Stimulated activated CD8-positive, alpha-beta memory T cell treated with anti-CD3 and anti-CD28 coated beads, Interleukin-4, amount 100 ng/mL, for 24 hours (primary cell): ENCODE results near the gene TKTL2.
"Not testable (repeated sequence)": the region's sequence is repeated elsewhere in the genome, so short reads cannot be mapped to it uniquely, and the experiment has no call there.

Experiments
- DNase-seq: peaks from one replicate; pipeline ENCODE4 v3.0.0-alpha.2; 2020; ENCODE audit warnings: low read depth

Gene TKTL2

GRCh38 chr4:163447023-163447422, 26.5 kb downstream of the TKTL2 start:
- DNase-seq = not testable (repeated sequence)

GRCh38 chr4:163440040-163440439, 33.5 kb downstream of the TKTL2 start:
- no peak for DNase-seq
